ENCODE results near the gene CROCC2.

The CROCC2 gene

DNA sequence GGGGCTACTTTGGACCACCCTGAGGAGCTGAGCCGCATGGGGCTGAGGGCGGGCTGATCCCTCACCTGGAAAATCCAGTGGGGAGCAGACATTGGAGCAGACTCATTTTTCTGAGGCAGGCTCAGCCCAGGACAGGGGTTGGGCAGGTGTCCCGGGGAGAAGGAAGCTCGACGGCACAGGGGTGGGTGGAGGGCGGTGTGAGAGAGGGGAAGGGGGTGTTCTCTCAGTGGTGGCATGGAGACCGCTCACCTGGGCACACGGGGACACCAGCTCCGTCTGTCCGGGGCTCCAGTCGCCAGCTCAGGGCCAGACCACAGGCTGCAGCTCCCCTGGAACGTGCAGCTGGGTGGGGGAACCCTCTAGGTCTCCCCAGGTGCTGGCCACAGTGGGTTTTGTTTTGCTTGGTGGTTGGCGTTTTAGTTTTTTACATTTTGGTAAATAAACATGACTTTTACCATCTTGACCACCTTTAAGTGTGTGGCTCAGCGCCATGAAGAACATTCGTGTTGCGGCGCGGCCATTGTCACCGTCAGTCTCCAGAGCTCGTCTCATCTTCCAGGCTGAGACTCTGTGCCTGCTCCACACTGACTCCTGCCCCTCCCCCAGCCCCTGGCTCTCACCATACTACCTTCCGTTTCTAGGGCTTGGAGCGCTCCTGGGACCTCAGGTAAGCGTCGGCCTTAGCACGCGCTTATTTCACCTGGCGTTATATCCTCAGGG, 5.8 kb upstream of the CROCC2 start:
- Histone ChIP-seq H3K9me3 (ENCODE audit: control insufficient read depth, low read length) (no peaks in the 10 kb centered on the region), H3K4me3 (ENCODE audit: extremely low read depth, insufficient read depth, low read length, poor library complexity, severe bottlenecking) (no peak overlapping the region), H3K4me1 (ENCODE audit: control insufficient read depth, insufficient read depth, low read length, poor library complexity, severe bottlenecking) (peaks cover 2% of the 10 kb centered on the region), H3K27ac (ENCODE audit: low read depth, low read length, severe bottlenecking) (no peak overlapping the region), H3K36me3 (ENCODE audit: control insufficient read depth, insufficient read depth, low read length) (no peaks in the 10 kb centered on the region)
- WGBS, 2 experiments (ENCODE audit: insufficient coverage in 2 of 2), result 93 to 96% methylated on average over 22 to 24 of the region's 27 CpGs

DNA sequence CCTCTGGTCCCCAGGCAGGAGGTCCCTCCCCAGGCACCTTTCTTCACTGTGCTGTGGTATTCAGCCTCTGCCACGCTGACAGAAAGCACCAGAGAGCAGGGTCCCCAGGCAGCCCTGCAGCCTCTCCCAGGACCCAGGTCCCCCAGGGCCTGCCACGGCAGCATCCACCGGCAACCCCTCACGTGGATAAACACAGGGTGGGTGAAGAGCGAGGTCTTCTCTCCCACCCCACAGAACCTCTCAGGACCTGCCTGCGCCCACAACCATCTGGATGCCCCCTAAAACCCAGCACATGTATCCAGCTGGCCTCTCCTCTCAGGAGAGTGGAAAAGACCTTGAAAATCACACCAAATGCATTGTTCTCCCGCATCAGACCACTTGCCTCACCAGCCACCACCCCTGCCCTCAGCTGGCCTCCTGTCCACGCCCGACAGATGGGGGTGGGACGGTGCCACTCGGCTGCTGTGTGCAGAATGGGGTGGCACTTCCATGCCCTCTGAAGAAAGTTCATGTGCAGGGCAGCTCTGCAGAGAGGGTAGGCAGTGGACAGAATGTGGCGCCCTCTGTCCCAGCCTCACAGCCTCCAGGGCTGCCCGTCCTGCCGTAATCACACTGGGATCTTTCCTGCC, 4.0 kb upstream of the CROCC2 start:
- WGBS, 2 experiments (ENCODE audit: insufficient coverage in 2 of 2), result 88 to 89% methylated on average over 9 to 14 of the region's 14 CpGs
- Histone ChIP-seq H3K9me3 (ENCODE audit: control insufficient read depth, low read length) (no peaks in the 10 kb centered on the region), H3K27ac (ENCODE audit: low read depth, low read length, severe bottlenecking) (no peak overlapping the region), H3K4me1 (ENCODE audit: control insufficient read depth, insufficient read depth, low read length, poor library complexity, severe bottlenecking) (peaks cover 2% of the 10 kb centered on the region), H3K36me3 (ENCODE audit: control insufficient read depth, insufficient read depth, low read length) (no peaks in the 10 kb centered on the region), H3K4me3 (ENCODE audit: extremely low read depth, insufficient read depth, low read length, poor library complexity, severe bottlenecking) (no peak overlapping the region)

DNA sequence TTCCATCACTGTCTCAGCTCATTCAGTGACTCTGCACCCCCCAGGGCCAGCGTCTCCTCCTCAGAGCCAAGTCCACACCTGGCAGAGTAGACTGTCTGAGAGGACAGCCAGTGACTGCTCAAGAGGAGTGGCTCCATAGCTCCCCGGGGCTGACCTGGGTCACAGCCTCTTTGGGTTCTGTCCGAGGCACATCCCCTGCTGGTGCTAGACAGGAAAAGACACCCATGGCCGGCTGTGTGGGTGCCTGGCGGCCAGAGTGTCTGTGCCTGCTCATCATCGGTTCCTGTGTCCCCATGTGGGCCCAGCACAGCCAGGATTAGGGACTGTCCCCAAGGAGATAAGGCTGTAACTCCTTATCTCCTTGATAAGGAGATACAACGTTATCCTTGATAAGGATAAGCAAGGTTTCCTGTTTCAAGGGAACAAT, 3.5 kb upstream of the CROCC2 start:
- 75 to 87% methylated on average over 7 of the region's 7 CpGs for WGBS, 2 experiments (ENCODE audit: insufficient coverage in 2 of 2)
- Histone ChIP-seq H3K27ac (ENCODE audit: low read depth, low read length, severe bottlenecking) (no peak overlapping the region), H3K4me1 (ENCODE audit: control insufficient read depth, insufficient read depth, low read length, poor library complexity, severe bottlenecking) (peaks cover 2% of the 10 kb centered on the region), H3K36me3 (ENCODE audit: control insufficient read depth, insufficient read depth, low read length) (no peaks in the 10 kb centered on the region), H3K4me3 (ENCODE audit: extremely low read depth, insufficient read depth, low read length, poor library complexity, severe bottlenecking) (no peak overlapping the region), H3K9me3 (ENCODE audit: control insufficient read depth, low read length) (no peaks in the 10 kb centered on the region)

DNA sequence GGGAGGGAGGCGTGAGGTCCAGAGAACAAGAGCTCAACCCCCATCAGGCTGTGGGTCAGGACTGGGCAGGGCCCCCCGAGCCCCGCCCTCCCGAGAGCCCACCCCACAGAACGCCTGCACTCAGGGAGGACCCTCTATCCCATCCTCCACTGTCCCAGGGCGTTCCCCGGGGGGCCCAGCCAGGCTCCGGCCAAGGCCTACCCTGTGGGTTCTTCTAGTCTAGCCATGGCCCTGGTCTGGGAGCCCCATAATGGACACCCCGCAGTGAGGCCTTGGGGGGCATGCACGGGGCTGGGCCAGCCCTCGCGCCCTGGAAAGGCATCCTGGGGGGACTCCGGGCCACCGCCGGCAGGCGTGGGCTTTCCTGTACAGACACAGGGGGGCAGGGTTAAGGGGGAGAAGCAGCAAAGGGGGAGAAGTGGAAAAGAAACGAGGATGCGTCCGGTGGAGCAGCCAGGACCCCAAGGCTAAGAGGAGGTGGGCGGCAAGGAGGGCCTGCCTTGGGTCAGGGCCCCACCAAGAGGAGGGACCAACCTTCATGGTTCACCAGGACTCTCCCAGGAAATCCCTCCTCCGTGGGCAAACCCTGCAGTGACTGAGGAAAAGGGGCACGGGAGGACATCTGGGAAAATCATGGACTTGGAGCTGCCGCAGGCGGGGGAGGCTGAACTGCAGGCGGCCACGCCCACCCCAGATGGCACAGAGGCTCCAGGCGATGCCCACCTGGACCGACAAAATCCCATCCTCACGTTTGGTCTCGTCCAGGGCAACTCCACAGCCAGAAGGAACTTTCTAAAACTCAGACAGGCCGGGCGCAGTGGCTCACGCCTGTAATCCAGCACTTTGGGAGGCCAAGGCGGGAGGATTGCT, 2.7 kb upstream of the CROCC2 start:
- Histone ChIP-seq H3K9me3 (ENCODE audit: control insufficient read depth, low read length) (no peaks in the 10 kb centered on the region), H3K4me1 (ENCODE audit: control insufficient read depth, insufficient read depth, low read length, poor library complexity, severe bottlenecking) (peaks cover 2% of the 10 kb centered on the region), H3K36me3 (ENCODE audit: control insufficient read depth, insufficient read depth, low read length) (no peaks in the 10 kb centered on the region), H3K27ac (ENCODE audit: low read depth, low read length, severe bottlenecking) (no peak overlapping the region), H3K4me3 (ENCODE audit: extremely low read depth, insufficient read depth, low read length, poor library complexity, severe bottlenecking) (no peak overlapping the region)
- WGBS, 2 experiments (ENCODE audit: insufficient coverage in 2 of 2), result 94 to 95% methylated on average over 21 to 25 of the region's 34 CpGs

DNA sequence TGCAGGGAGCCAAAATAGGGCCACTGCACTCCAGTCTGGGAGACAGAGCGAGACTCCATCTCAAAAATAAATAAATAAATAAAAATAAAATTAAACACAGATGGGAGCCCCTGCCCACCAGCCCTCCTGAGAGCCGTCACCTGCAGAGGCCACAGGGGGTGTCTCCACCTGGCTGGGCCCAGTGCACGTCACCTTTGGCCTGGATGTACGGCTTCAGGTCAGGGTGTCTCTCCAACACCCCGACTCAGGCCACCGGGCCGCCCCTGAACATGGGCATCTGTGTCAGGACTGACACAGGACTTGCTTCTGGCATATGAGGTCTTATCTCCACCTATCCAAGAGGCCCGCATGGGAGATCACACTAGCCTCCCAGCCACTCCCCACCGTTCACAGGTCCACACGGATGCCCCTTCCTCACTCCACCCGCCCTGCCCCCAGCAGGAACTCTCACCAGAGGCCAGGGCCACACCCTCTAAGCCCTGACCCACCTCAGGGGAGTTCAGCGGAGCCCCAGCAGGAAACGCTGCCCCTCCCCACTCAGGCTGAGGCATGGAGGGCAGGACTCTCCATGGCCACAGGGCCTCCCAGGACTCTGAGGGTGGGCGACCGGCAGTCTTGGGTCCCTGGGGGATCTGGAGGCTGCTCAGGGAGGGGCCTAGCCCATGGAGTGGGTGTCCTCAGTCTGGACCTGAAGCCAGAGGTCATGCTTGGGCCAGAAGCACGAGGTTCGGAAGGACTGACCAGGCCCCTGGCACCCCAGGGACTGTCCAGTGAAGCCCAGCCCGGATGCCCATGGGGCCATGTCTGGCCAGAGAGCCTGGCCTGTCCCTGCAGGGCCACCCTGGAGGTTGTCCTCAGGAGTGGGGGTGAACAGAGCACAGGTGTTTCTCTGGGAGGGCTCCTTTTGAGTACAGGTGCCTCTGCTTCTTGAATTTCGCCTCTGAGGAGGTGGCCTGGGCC, 1.6 kb upstream of the CROCC2 start:
- Histone ChIP-seq H3K9me3 (ENCODE audit: control insufficient read depth, low read length) (no peaks in the 10 kb centered on the region), H3K27ac (ENCODE audit: low read depth, low read length, severe bottlenecking) (no peak overlapping the region), H3K36me3 (ENCODE audit: control insufficient read depth, insufficient read depth, low read length) (no peaks in the 10 kb centered on the region), H3K4me3 (ENCODE audit: extremely low read depth, insufficient read depth, low read length, poor library complexity, severe bottlenecking) (no peak overlapping the region), H3K4me1 (ENCODE audit: control insufficient read depth, insufficient read depth, low read length, poor library complexity, severe bottlenecking) (peaks cover 2% of the 10 kb centered on the region)
- WGBS, 2 experiments (ENCODE audit: insufficient coverage in 2 of 2), result 92 to 93% methylated on average over 12 to 15 of the region's 19 CpGs

DNA sequence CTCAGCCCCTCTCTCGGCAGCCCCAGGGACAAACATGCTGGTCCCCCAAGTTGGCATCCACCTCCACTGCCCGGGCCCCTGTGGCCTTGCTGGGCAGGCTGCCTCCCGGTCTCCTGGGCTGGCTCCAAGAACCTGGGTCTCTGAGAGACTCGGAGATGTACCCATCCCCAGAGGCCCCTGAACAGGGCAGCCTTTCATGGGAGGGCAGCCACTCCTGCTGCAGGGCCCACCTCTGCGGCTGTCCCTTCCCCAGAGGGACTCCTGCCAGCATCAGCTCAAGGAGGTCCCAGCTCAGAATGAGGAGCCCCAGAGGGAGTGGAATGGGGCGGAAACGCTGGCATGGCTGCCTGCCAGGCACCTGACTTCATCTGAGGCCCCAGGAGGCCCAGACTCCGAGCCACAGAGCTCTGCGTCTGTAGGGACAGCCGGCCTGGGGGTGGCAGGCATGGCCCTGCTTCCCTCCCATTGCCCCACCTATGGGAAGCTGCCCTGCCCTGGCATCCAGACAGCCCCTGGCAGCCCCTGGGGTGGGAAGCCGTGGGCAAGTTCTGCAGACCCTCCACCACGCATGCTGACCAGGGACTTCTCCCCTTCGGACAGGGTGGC, 857 bp upstream of the CROCC2 start:
- no peaks in the 10 kb centered on the region for H3K9me3 ChIP-seq (ENCODE audit: control insufficient read depth, low read length)
- H3K27ac ChIP-seq (ENCODE audit: low read depth, low read length, severe bottlenecking), result no peak overlapping the region
- H3K4me3 ChIP-seq (ENCODE audit: extremely low read depth, insufficient read depth, low read length, poor library complexity, severe bottlenecking), result no peak overlapping the region
- H3K36me3 ChIP-seq (ENCODE audit: control insufficient read depth, insufficient read depth, low read length), result no peaks in the 10 kb centered on the region
- peaks cover 2% of the 10 kb centered on the region for H3K4me1 ChIP-seq (ENCODE audit: control insufficient read depth, insufficient read depth, low read length, poor library complexity, severe bottlenecking)
- 89 to 92% methylated on average over 12 to 13 of the region's 13 CpGs for WGBS, 2 experiments (ENCODE audit: insufficient coverage in 2 of 2)

DNA sequence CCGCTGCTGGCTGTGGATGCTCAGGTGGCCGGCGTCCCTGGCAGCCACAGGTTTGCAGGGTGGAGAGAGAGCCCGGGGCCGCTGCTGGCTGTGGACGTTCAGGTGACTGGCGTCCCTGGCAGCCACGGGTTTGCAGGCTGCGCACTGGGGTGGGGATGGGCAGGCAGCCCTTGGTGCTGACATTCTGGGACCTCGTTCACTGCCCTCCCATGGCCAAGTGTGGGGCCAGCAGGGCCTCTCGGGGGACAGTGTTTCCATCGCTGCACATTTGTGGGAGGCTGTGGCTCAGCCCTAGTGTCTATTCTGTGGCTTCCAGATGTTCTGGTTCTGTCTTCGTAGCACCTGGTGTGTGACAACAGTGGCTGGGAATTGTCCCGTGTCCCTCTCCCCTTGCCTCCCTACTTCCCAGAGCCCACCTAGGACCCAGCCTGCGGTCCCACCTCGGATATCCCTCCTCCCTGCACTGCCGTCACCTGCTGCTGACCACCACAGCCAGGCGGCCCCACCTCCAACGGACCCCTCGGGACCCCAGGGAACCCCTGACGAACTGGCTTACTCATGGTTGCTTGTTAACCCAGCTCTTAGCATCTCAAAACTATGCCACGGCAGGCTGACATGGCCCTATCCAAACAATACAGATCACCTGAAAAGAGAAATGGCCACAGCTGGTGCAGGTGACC, 915 bp downstream of the CROCC2 start:
- 86 to 89% methylated on average over 16 to 22 of the region's 22 CpGs for WGBS, 2 experiments (ENCODE audit: insufficient coverage in 2 of 2)

DNA sequence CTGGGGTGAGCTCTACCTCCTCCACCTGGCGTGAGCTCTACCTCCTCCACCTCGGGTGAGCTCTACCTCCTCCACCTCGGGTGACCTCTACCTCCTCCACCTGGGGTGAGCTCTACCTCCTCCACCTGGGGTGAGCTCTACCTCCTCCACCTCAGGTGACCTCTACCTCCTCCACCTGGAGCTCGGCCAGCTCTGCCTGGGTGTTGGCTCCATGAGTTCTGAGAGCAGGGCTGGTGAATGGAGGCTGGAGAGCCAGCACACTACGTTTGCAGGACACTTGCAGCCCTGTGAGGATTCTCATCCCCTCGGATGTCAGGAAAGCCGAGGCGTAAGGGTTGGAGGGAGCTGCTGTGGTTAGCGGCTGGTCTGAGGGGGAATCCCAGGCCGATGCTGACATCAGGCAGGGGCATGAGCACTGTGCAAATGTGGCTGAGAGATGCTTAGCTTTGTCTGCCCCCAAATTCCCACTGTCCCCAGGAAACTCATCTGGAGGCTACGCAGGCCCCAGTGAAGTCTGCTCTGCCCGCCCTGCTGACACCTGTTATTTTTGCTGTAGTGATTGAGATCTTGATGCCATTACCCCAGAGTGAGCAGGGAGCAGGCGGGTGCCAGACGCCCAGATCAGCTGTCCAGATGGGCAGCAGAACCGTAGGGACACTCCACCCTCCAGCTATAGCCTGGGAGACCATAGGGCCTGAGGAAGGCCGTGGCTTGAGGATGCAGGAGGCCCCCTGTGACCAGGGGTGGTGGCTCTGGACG, 3.3 kb downstream of the CROCC2 start:
- Histone ChIP-seq H3K27ac (ENCODE audit: low read depth, low read length, severe bottlenecking) (no peak overlapping the region), H3K4me1 (ENCODE audit: control insufficient read depth, insufficient read depth, low read length, poor library complexity, severe bottlenecking) (peaks cover 18% of the 10 kb centered on the region), H3K9me3 (ENCODE audit: control insufficient read depth, low read length) (no peaks in the 10 kb centered on the region), H3K36me3 (ENCODE audit: control insufficient read depth, insufficient read depth, low read length) (no peaks in the 10 kb centered on the region), H3K4me3 (ENCODE audit: extremely low read depth, insufficient read depth, low read length, poor library complexity, severe bottlenecking) (no peak overlapping the region)
- WGBS, 2 experiments (ENCODE audit: insufficient coverage in 2 of 2), result 83 to 86% methylated on average over 9 to 13 of the region's 17 CpGs

More for the DNA sequence above, 915 bp downstream of the CROCC2 start:
- Histone ChIP-seq H3K9me3 (ENCODE audit: control insufficient read depth, low read length) (no peaks in the 10 kb centered on the region), H3K4me3 (ENCODE audit: extremely low read depth, insufficient read depth, low read length, poor library complexity, severe bottlenecking) (no peak overlapping the region), H3K36me3 (ENCODE audit: control insufficient read depth, insufficient read depth, low read length) (no peaks in the 10 kb centered on the region), H3K27ac (ENCODE audit: low read depth, low read length, severe bottlenecking) (no peak overlapping the region), H3K4me1 (ENCODE audit: control insufficient read depth, insufficient read depth, low read length, poor library complexity, severe bottlenecking) (peaks cover 5% of the 10 kb centered on the region)

DNA sequence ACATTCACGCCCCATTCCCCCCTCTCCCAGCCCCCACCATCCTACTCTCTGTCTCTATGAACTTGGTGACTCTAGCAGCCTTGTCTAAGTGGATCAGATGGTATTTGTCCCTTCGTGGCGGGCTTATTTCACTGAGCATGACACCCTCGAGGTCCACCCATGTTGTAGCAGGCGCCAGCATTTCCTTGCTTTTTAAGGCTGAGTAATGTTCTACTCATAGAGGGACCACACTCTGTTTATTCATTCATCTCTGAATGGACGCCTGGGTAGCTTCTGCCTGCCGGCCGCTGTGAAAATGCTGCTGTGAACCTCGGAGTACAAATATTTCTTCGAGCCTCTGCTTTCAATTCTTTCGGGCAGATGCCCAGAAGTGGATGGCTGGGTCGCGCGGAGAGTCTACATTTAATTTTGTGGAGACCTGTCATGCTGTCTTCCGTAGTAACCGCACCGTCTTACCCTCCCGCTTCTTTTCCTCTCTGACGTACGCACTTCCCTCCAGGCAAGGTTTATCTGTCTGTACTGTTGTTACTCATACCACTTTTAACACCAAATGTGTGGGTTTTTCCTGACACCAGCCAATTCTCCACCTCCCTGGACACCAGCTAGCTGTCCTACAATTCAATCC, 5.6 kb downstream of the CROCC2 start:
- Histone ChIP-seq H3K36me3 (ENCODE audit: control insufficient read depth, insufficient read depth, low read length) (no peaks in the 10 kb centered on the region), H3K27ac (ENCODE audit: low read depth, low read length, severe bottlenecking) (no peak overlapping the region), H3K4me1 (ENCODE audit: control insufficient read depth, insufficient read depth, low read length, poor library complexity, severe bottlenecking) (peaks cover 18% of the 10 kb centered on the region), H3K4me3 (ENCODE audit: extremely low read depth, insufficient read depth, low read length, poor library complexity, severe bottlenecking) (no peak overlapping the region), H3K9me3 (ENCODE audit: control insufficient read depth, low read length) (no peaks in the 10 kb centered on the region)
- WGBS, 2 experiments (ENCODE audit: insufficient coverage in 2 of 2), result 94% methylated on average over 17 to 19 of the region's 20 CpGs

All from mesodermal cell (in vitro differentiated cells).